Vagina (tissue), 2 donors: ENCODE measurements around the gene ARHGAP42. TPM values are rescaled to one million over a fixed set of nuclear protein-coding genes. Genes with fewer than 3 reads are reported as not detected.

Source experiments
- DNase-seq, 2 donors: peaks; one replicate each; pipeline ENCODE4 v3.0.0-alpha.2; 2017; ENCODE audit errors: extremely low spot score in 2 of 2
- H3K27ac ChIP-seq: fragments of 200-600 bp; sonication (generic); one replicate; pipeline ENCODE4 v1.5.1; 2019
- H3K27me3 ChIP-seq: fragments of 200-600 bp; sonication (generic); one replicate; pipeline ENCODE4 v1.5.1; 2019
- H3K36me3 ChIP-seq, 2 donors: fragments of 200-600 bp; sonication (generic); one replicate each; pipeline ENCODE4 v1.5.1; 2017 to 2019
- H3K4me1 ChIP-seq: fragments of 200-600 bp; sonication (generic); one replicate; pipeline ENCODE4 v1.5.1; 2019
- H3K4me3 ChIP-seq, 2 donors: fragments of 200-600 bp; sonication (generic); 1 replicate in 1 of 2; 2 replicates in 1 of 2; pipeline ENCODE4 v1.5.1; 2016 to 2019
- H3K9me3 ChIP-seq: fragments of 200-600 bp; sonication (generic); one replicate; pipeline ENCODE4 v1.5.1; 2019
- POLR2A ChIP-seq, 2 donors: fragments of 450-650 bp; IDR thresholded peaks; one replicate each; pipeline ENCODE4 v1.6.1; 2017; ENCODE audit warnings: antibody characterized with exemption in 2 of 2, mild to moderate bottlenecking in 2 of 2, moderate library complexity in 2 of 2
- POLR2AphosphoS5 ChIP-seq, 2 donors: sonication (generic); formaldehyde crosslinking; IDR thresholded peaks; one replicate each; pipeline ENCODE4 v1.9.0; 2017; ENCODE audit warnings: antibody characterized with exemption in 2 of 2, mild to moderate bottlenecking in 2 of 2, low read depth in 1 of 2; ENCODE audit not compliant: insufficient read depth in 1 of 2
- intact Hi-C: fragments of 100-400 bp; cut with DNase I; formaldehyde crosslinking; loops from one replicate; pipeline ENCODE4 v1.15.1; 2023
- total RNA-seq: library from RNA; depleted of rRNA; stranded (reverse); fragments of >200 nt; gene quantifications from one replicate; pipeline ENCODE4 v1.2.3, GENCODE V29; 2016
- TF ChIP-seq, protein P1 (sequence below), 3 experiments: fragments of 450-650 bp in 2 of 3; fragments of 200-600 bp in 1 of 3; sonication (generic) in 1 of 3; IDR thresholded peaks; one replicate each; pipeline ENCODE4 v1.5.1; 2017 to 2019; ENCODE audit warnings: antibody characterized with exemption in 3 of 3, mild to moderate bottlenecking in 2 of 3, moderate library complexity in 2 of 3

ARHGAP42 gene
- total RNA-seq, 1 donor from 2014 or later: 5.9 TPM

DNA sequence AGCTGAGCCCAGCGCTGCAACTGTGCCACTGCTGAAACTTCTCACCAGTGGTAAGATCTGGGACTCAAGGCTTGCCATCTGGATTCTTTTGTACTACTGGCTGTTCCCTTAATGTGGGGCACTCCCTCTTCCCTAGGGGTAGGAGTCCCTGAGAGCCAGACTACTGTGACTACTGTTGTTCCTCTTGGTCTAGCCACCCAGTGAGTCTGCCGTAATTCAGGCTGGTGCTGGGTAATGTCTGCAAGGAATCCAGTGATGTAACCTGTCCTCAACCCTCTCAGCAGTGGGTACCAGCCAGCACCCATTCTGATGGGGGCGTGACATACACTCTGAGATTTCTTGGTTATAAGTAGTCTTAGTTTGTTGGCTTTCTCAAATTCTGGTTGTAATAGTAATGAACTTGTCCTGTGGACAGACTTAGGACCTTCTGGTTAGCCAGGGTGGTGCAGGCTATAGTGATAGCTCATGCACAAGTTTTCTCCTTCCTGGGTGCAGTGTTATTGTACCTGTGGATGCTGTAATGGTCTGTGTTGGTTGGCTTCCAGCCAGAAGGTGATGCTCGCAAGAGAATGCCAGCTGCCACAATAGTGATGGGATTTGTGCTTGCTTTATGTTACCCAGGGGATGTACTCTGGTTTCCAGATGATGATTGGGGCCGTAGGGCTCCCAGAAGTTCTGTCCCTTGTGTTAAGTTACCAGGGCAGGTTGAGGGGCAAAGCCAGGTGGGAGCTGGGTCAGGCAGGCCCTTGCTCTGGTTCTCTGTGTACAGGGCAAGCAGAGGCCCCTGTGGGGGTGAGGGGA lies 65.5 kb downstream of the ARHGAP42 start:
- no peaks in the 10 kb centered on the region for H3K9me3 ChIP-seq
- DNase-seq: no peak
- no peak overlapping the region for H3K27ac ChIP-seq
- no peaks in the 10 kb centered on the region for H3K27me3 ChIP-seq
- H3K4me1 ChIP-seq: peaks cover 8% of the 10 kb centered on the region
- H3K4me3 ChIP-seq: no peak overlapping the region
- no peaks in the 10 kb centered on the region for H3K36me3 ChIP-seq
- TF ChIP-seq POLR2AphosphoS5 (IDR thresholded peaks at IDR 0.05; ENCODE audit: insufficient read depth in 1 of 2, low read depth in 1 of 2) (no peak), POLR2A (IDR thresholded peaks at IDR 0.05) (no peak)
- TF ChIP-seq, protein P1, sequence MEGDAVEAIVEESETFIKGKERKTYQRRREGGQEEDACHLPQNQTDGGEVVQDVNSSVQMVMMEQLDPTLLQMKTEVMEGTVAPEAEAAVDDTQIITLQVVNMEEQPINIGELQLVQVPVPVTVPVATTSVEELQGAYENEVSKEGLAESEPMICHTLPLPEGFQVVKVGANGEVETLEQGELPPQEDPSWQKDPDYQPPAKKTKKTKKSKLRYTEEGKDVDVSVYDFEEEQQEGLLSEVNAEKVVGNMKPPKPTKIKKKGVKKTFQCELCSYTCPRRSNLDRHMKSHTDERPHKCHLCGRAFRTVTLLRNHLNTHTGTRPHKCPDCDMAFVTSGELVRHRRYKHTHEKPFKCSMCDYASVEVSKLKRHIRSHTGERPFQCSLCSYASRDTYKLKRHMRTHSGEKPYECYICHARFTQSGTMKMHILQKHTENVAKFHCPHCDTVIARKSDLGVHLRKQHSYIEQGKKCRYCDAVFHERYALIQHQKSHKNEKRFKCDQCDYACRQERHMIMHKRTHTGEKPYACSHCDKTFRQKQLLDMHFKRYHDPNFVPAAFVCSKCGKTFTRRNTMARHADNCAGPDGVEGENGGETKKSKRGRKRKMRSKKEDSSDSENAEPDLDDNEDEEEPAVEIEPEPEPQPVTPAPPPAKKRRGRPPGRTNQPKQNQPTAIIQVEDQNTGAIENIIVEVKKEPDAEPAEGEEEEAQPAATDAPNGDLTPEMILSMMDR (IDR thresholded peaks at IDR 0.05): no peak
- intact Hi-C loops: no loop called here

DNA sequence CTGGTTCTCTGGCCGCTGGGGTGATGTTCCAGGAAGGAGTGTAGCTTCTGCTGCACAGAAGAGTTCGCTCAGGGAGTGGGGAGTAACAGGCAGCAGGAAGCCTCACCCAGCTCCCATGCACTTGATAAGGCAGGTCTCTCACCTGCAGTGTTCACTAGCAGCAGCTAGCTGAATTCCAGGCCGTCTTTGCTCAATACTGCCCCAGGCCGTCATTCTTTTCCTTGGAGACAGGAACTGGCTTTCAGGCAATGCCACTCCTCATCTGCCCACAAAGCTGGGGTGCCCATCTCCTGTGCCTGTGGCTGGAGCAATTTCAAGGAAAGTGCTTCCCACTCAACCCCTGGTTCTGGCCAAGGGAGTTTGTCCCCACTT lies 66.1 kb downstream of the ARHGAP42 start:
- intact Hi-C loops: no loop called here
- no peak for DNase-seq
- H3K36me3 ChIP-seq: no peaks in the 10 kb centered on the region
- H3K27me3 ChIP-seq: no peaks in the 10 kb centered on the region
- no peak overlapping the region for H3K4me3 ChIP-seq
- H3K27ac ChIP-seq: no peak overlapping the region
- TF ChIP-seq POLR2A (IDR thresholded peaks at IDR 0.05) (no peak), POLR2AphosphoS5 (IDR thresholded peaks at IDR 0.05; ENCODE audit: insufficient read depth in 1 of 2, low read depth in 1 of 2) (no peak)
- TF ChIP-seq, protein P1 (IDR thresholded peaks at IDR 0.05): no peak
- no peaks in the 10 kb centered on the region for H3K9me3 ChIP-seq
- peaks cover 14% of the 10 kb centered on the region for H3K4me1 ChIP-seq

GRCh38 chr11:100753571-100753970 lies 66.5 kb downstream of the ARHGAP42 start:
- Histone ChIP-seq H3K9me3 (no peaks in the 10 kb centered on the region), H3K27me3 (no peaks in the 10 kb centered on the region), H3K27ac (no peak overlapping the region), H3K4me3 (no peak overlapping the region), H3K36me3 (no peaks in the 10 kb centered on the region), H3K4me1 (peaks cover 18% of the 10 kb centered on the region)
- no peak for TF ChIP-seq POLR2A (IDR thresholded peaks at IDR 0.05)
- intact Hi-C loops: no loop called here
- no peak for DNase-seq

DNA sequence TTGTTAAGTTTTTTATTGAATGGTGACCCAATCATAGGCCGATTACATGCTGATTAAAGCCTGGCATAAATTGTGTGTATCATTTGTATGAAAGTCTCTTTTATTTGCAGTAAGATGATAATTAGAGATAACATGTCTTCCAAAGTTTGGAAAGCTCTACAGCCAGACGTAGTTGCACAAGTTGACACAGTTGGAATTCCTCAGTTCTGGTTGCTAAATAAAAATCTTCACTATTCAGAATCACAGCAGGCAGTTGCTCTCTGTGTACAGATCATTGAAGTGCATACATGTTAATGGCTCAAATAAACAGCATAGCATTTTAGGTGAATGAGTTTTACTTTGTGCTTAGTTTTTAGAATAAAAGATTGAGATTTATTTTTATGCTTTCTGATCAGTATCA lies 69.5 kb downstream of the ARHGAP42 start:
- H3K27me3 ChIP-seq: no peaks in the 10 kb centered on the region
- H3K4me3 ChIP-seq: no peak overlapping the region
- H3K9me3 ChIP-seq: no peaks in the 10 kb centered on the region
- H3K4me1 ChIP-seq: peaks cover 18% of the 10 kb centered on the region
- no peak for DNase-seq
- intact Hi-C loops: no loop called here
- TF ChIP-seq POLR2AphosphoS5 (IDR thresholded peaks at IDR 0.05; ENCODE audit: insufficient read depth in 1 of 2, low read depth in 1 of 2) (no peak), POLR2A (IDR thresholded peaks at IDR 0.05) (no peak)
- TF ChIP-seq, protein P1 (IDR thresholded peaks at IDR 0.05): no peak
- no peaks in the 10 kb centered on the region for H3K36me3 ChIP-seq
- H3K27ac ChIP-seq: no peak overlapping the region

DNA sequence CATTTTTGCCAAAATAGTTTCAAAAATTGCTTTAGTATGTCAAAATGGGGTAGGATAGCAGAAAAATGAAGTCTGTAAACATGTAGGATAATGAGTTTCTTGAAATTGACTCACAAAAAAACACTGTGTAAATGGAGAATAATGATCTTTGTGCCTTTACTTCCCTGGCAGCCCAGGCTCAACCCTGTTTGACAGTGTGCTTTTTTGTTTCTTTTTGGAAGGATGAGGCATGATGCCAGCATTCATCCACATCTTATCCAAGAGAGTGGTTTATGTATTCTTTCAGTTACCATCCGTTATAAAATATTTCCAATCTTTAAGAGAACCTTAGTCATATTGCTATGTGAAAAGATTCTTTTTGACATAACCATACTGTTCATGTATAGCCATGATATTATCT lies 70.6 kb downstream of the ARHGAP42 start:
- H3K36me3 ChIP-seq: no peaks in the 10 kb centered on the region
- no peaks in the 10 kb centered on the region for H3K27me3 ChIP-seq
- TF ChIP-seq POLR2AphosphoS5 (IDR thresholded peaks at IDR 0.05; ENCODE audit: insufficient read depth in 1 of 2, low read depth in 1 of 2) (no peak), POLR2A (IDR thresholded peaks at IDR 0.05) (no peak)
- TF ChIP-seq, protein P1 (IDR thresholded peaks at IDR 0.05): no peak
- H3K27ac ChIP-seq: no peak overlapping the region
- intact Hi-C loops: no loop called here
- no peak for DNase-seq
- peaks cover 18% of the 10 kb centered on the region for H3K4me1 ChIP-seq
- H3K9me3 ChIP-seq: no peaks in the 10 kb centered on the region
- no peak overlapping the region for H3K4me3 ChIP-seq
